ENCODE measurements around the gene NEK11. TPM values are rescaled to one million over a fixed set of nuclear protein-coding genes. Genes with fewer than 3 reads are reported as not detected.

Gene NEK11
- polyA plus RNA-seq (2013, experiment 1 of 2): 1.3 TPM
- polyA plus RNA-seq (2013, experiment 2 of 2): 1.1 TPM

- Histone ChIP-seq H4K5ac (ENCODE audit: low read length) (peak within 1 kb of the TSS; percentile 6), H3K4me1 (ENCODE audit: control insufficient read depth, low read depth, low read length) (no peaks in the 10 kb centered on the region), H3K23ac (ENCODE audit: low read length) (no peak within 1 kb of the TSS), H2AK5ac (ENCODE audit: low read length) (no peak within 1 kb of the TSS), H3K36me3 (ENCODE audit: control insufficient read depth, insufficient read depth, low read length) (no peaks in the 10 kb centered on the region), H3K27me3 (ENCODE audit: insufficient read depth, low read length, poor library complexity) (no peaks in the 10 kb centered on the region), H3K27ac (ENCODE audit: low read depth, low read length) (peak within 1 kb of the TSS; percentile 25), H2BK120ac (ENCODE audit: low read depth, low read length) (no peak within 1 kb of the TSS), H3K4me3 (ENCODE audit: low read length) (peak within 1 kb of the TSS; percentile 79), H3K56ac (ENCODE audit: low read length) (peak within 1 kb of the TSS; percentile 96), H3K4ac (ENCODE audit: low read depth, low read length) (no peak within 1 kb of the TSS), H3K79me1 (ENCODE audit: low read length) (peaks cover 2% of the 10 kb centered on the region), H3K79me2 (ENCODE audit: control insufficient read depth, insufficient read depth, low read length) (no peaks in the 10 kb centered on the region), H2BK5ac (ENCODE audit: low read length) (no peak within 1 kb of the TSS), H4K8ac (ENCODE audit: low read depth, low read length) (no peak within 1 kb of the TSS), H3K9ac (ENCODE audit: low read length) (peak within 1 kb of the TSS; percentile 85), H3K18ac (ENCODE audit: low read length) (no peak within 1 kb of the TSS), H2BK15ac (replicated peaks; ENCODE audit: low read depth) (no peak within 1 kb of the TSS), H3K4me2 (ENCODE audit: low read length) (peak within 1 kb of the TSS; percentile 81)
- no CpG with 5 or more reads among the region's 56 CpGs for WGBS (ENCODE audit: extremely low coverage, insufficient coverage, low lambda C conversion rate)
- DNase-seq: peak; percentile 95
These were observed at the start of gene NEK11, which contains the start of gene ASTE1 for GRCh38 chr3:131026321-131027151. Gene NEK11, plus strand, starts transcription at chr3:131026877. Its CDS starts 2,832 bp downstream, at chr3:131029709. Gene ASTE1, minus strand, starts transcription at chr3:131026825. Its CDS starts 1,519 bp downstream, at chr3:131025306.

DNA sequence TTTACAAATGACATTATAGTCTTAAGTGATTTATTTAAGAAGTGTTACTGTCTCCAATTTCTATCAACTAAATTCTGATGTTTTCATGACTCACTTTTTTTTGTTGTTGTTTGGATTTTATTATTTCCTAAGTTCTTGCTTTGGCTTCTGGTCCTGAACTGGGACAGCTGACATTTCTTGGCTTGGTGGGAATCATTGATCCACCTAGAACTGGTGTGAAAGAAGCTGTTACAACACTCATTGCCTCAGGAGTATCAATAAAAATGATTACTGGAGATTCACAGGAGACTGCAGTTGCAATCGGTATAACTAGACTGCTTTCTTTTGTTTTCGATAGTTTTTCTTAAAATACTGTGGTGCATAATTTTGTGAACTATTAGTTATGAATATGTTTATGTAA, 47.6 kb upstream of the NEK11 start:
- Histone ChIP-seq H3K79me2 (ENCODE audit: control insufficient read depth, insufficient read depth, low read length) (no peaks in the 10 kb centered on the region), H2BK120ac (ENCODE audit: low read depth, low read length) (no peak overlapping the region), H3K56ac (ENCODE audit: low read length) (no peak overlapping the region), H3K4me3 (ENCODE audit: low read length) (no peak overlapping the region), H3K4ac (ENCODE audit: low read depth, low read length) (no peak overlapping the region), H3K36me3 (ENCODE audit: control insufficient read depth, insufficient read depth, low read length) (no peaks in the 10 kb centered on the region), H3K4me1 (ENCODE audit: control insufficient read depth, low read depth, low read length) (no peaks in the 10 kb centered on the region), H3K18ac (ENCODE audit: low read length) (no peak overlapping the region), H3K9ac (ENCODE audit: low read length) (no peak overlapping the region), H4K5ac (ENCODE audit: low read length) (no peak overlapping the region), H3K79me1 (ENCODE audit: low read length) (no peaks in the 10 kb centered on the region), H2AK5ac (ENCODE audit: low read length) (no peak overlapping the region), H3K27me3 (ENCODE audit: insufficient read depth, low read length, poor library complexity) (no peaks in the 10 kb centered on the region), H2BK15ac (replicated peaks; ENCODE audit: low read depth) (no peak overlapping the region), H2BK5ac (ENCODE audit: low read length) (no peak overlapping the region), H3K4me2 (ENCODE audit: low read length) (no peak overlapping the region), H3K27ac (ENCODE audit: low read depth, low read length) (no peak overlapping the region), H3K23ac (ENCODE audit: low read length) (no peak overlapping the region), H4K8ac (ENCODE audit: low read depth, low read length) (no peak overlapping the region)
- 100% methylated on average over 1 of the region's 2 CpGs for whole genome bisulfite sequencing (ENCODE audit: extremely low coverage, insufficient coverage, low lambda C conversion rate)
- DNase-seq: no peak

GRCh38 chr3:130981469-130981868, 45.2 kb upstream of the NEK11 start:
- Histone ChIP-seq H3K4me2 (ENCODE audit: low read length) (no peak overlapping the region), H3K27ac (ENCODE audit: low read depth, low read length) (no peak overlapping the region), H2BK120ac (ENCODE audit: low read depth, low read length) (no peak overlapping the region), H2BK5ac (ENCODE audit: low read length) (no peak overlapping the region), H4K5ac (ENCODE audit: low read length) (no peak overlapping the region), H3K4me3 (ENCODE audit: low read length) (no peak overlapping the region), H3K4ac (ENCODE audit: low read depth, low read length) (no peak overlapping the region), H3K79me2 (ENCODE audit: control insufficient read depth, insufficient read depth, low read length) (no peaks in the 10 kb centered on the region), H3K79me1 (ENCODE audit: low read length) (no peaks in the 10 kb centered on the region), H2AK5ac (ENCODE audit: low read length) (no peak overlapping the region), H3K23ac (ENCODE audit: low read length) (no peak overlapping the region), H4K8ac (ENCODE audit: low read depth, low read length) (no peak overlapping the region), H3K36me3 (ENCODE audit: control insufficient read depth, insufficient read depth, low read length) (no peaks in the 10 kb centered on the region), H2BK15ac (replicated peaks; ENCODE audit: low read depth) (no peak overlapping the region), H3K27me3 (ENCODE audit: insufficient read depth, low read length, poor library complexity) (no peaks in the 10 kb centered on the region), H3K18ac (ENCODE audit: low read length) (no peak overlapping the region), H3K9ac (ENCODE audit: low read length) (no peak overlapping the region), H3K56ac (ENCODE audit: low read length) (no peak overlapping the region), H3K4me1 (ENCODE audit: control insufficient read depth, low read depth, low read length) (no peaks in the 10 kb centered on the region)
- no CpG with 5 or more reads among the region's 2 CpGs for WGBS (ENCODE audit: extremely low coverage, insufficient coverage, low lambda C conversion rate)
- no peak for DNase-seq

DNA sequence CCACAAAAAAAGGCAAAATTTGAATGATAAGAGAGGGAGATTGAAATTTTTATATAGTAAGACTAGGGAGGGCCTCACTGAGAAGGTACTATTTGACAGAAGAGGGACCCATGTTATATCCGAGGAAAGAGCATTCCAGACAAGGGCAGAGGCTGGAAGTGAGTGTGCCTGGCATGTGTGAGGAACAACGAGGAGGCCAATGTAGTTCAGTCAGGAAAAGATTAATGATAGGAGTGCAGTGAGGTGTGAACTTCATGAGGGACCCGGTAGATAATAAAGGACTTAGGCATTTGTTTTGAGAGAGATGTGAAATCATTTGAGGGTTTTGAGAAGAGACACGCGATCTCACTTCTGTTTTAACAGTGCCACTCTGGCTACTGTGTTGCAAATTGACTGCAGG, 36.4 kb upstream of the NEK11 start:
- Histone ChIP-seq H2BK5ac (ENCODE audit: low read length) (no peak overlapping the region), H3K56ac (ENCODE audit: low read length) (no peak overlapping the region), H3K27ac (ENCODE audit: low read depth, low read length) (no peak overlapping the region), H3K36me3 (ENCODE audit: control insufficient read depth, insufficient read depth, low read length) (peaks cover 2% of the 10 kb centered on the region), H3K79me2 (ENCODE audit: control insufficient read depth, insufficient read depth, low read length) (no peaks in the 10 kb centered on the region), H4K5ac (ENCODE audit: low read length) (no peak overlapping the region), H3K4me3 (ENCODE audit: low read length) (no peak overlapping the region), H3K79me1 (ENCODE audit: low read length) (no peaks in the 10 kb centered on the region), H3K4me1 (ENCODE audit: control insufficient read depth, low read depth, low read length) (no peaks in the 10 kb centered on the region), H3K4ac (ENCODE audit: low read depth, low read length) (no peak overlapping the region), H2BK120ac (ENCODE audit: low read depth, low read length) (no peak overlapping the region), H2AK5ac (ENCODE audit: low read length) (no peak overlapping the region), H4K8ac (ENCODE audit: low read depth, low read length) (no peak overlapping the region), H3K18ac (ENCODE audit: low read length) (no peak overlapping the region), H3K23ac (ENCODE audit: low read length) (no peak overlapping the region), H3K4me2 (ENCODE audit: low read length) (no peak overlapping the region), H3K27me3 (ENCODE audit: insufficient read depth, low read length, poor library complexity) (no peaks in the 10 kb centered on the region), H2BK15ac (replicated peaks; ENCODE audit: low read depth) (no peak overlapping the region), H3K9ac (ENCODE audit: low read length) (no peak overlapping the region)
- DNase-seq: no peak
- WGBS (ENCODE audit: extremely low coverage, insufficient coverage, low lambda C conversion rate): no CpG with 5 or more reads among the region's 5 CpGs

DNA sequence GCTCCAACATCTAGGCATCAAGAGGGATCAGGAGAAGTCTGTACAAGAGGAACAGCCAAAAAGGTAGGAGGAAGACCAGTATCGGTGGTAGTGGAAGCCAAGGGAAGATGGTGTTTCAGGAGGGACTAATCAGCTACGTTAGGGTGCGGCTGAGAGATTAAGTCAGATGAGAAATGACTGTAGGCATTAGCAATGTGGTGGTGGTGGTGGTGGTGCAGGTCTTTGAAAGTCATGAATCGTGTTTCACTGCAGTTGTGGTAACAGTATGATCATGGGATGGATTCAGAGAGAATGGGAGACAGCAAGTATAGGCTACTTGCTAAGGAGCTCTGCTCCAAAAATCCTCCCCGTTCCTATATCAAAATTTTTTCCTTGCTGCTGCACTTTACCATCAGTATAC, 35.6 kb upstream of the NEK11 start:
- Histone ChIP-seq H3K27ac (ENCODE audit: low read depth, low read length) (no peak overlapping the region), H2AK5ac (ENCODE audit: low read length) (no peak overlapping the region), H3K4me2 (ENCODE audit: low read length) (no peak overlapping the region), H3K79me1 (ENCODE audit: low read length) (no peaks in the 10 kb centered on the region), H2BK15ac (replicated peaks; ENCODE audit: low read depth) (no peak overlapping the region), H3K4me3 (ENCODE audit: low read length) (no peak overlapping the region), H3K27me3 (ENCODE audit: insufficient read depth, low read length, poor library complexity) (no peaks in the 10 kb centered on the region), H2BK5ac (ENCODE audit: low read length) (no peak overlapping the region), H3K4me1 (ENCODE audit: control insufficient read depth, low read depth, low read length) (no peaks in the 10 kb centered on the region), H3K4ac (ENCODE audit: low read depth, low read length) (no peak overlapping the region), H3K79me2 (ENCODE audit: control insufficient read depth, insufficient read depth, low read length) (no peaks in the 10 kb centered on the region), H3K56ac (ENCODE audit: low read length) (no peak overlapping the region), H3K9ac (ENCODE audit: low read length) (no peak overlapping the region), H2BK120ac (ENCODE audit: low read depth, low read length) (no peak overlapping the region), H4K8ac (ENCODE audit: low read depth, low read length) (no peak overlapping the region), H3K18ac (ENCODE audit: low read length) (no peak overlapping the region), H4K5ac (ENCODE audit: low read length) (no peak overlapping the region), H3K36me3 (ENCODE audit: control insufficient read depth, insufficient read depth, low read length) (peaks cover 2% of the 10 kb centered on the region), H3K23ac (ENCODE audit: low read length) (no peak overlapping the region)
- DNase-seq: no peak
- no CpG with 5 or more reads among the region's 5 CpGs for WGBS (ENCODE audit: extremely low coverage, insufficient coverage, low lambda C conversion rate)

Measured in mesendoderm (in vitro differentiated cells).